ENCODE measurements around the gene NTRK3. TPM values are rescaled to one million over a fixed set of nuclear protein-coding genes. Genes with fewer than 3 reads are reported as not detected.

NTRK3 gene
- total RNA-seq, 4 donors from 2014 or later: 0.35 to 5.8 (median 3.0) TPM

- Histone ChIP-seq H3K4me1 (no peaks in the 10 kb centered on the region), H3K27me3 (no peaks in the 10 kb centered on the region), H3K36me3 (no peaks in the 10 kb centered on the region), H3K27ac (no peak overlapping the region), H3K4me3 (no peak overlapping the region), H3K9me3 (no peaks in the 10 kb centered on the region)
- TF ChIP-seq POLR2A (IDR thresholded peaks at IDR 0.05) (no peak), CTCF (IDR thresholded peaks at IDR 0.05) (no peak)
- no peak for DNase-seq
Observed at GRCh38 chr15:88267720-88268119, 11.2 kb upstream of the NTRK3 start.

GRCh38 chr15:88266170-88266569, 9.6 kb upstream of the NTRK3 start:
- no peak for DNase-seq
- H3K27me3 ChIP-seq: no peaks in the 10 kb centered on the region

GRCh38 chr15:88264622-88265021, 8.1 kb upstream of the NTRK3 start:
- no peak for DNase-seq
- Histone ChIP-seq H3K36me3 (no peaks in the 10 kb centered on the region), H3K9me3 (no peaks in the 10 kb centered on the region), H3K4me1 (no peaks in the 10 kb centered on the region), H3K4me3 (no peak overlapping the region), H3K27me3 (no peaks in the 10 kb centered on the region), H3K27ac (no peak overlapping the region)
- TF ChIP-seq POLR2A (IDR thresholded peaks at IDR 0.05): no peak
- TF ChIP-seq CTCF (IDR thresholded peaks at IDR 0.05): no peak

More at GRCh38 chr15:88266170-88266569, 9.6 kb upstream of the NTRK3 start:
- H3K4me3 ChIP-seq: no peak overlapping the region
- H3K36me3 ChIP-seq: no peaks in the 10 kb centered on the region
- H3K9me3 ChIP-seq: no peaks in the 10 kb centered on the region
- no peaks in the 10 kb centered on the region for H3K4me1 ChIP-seq
- TF ChIP-seq POLR2A (IDR thresholded peaks at IDR 0.05): no peak
- no peak for TF ChIP-seq CTCF (IDR thresholded peaks at IDR 0.05)
- H3K27ac ChIP-seq: no peak overlapping the region

DNA sequence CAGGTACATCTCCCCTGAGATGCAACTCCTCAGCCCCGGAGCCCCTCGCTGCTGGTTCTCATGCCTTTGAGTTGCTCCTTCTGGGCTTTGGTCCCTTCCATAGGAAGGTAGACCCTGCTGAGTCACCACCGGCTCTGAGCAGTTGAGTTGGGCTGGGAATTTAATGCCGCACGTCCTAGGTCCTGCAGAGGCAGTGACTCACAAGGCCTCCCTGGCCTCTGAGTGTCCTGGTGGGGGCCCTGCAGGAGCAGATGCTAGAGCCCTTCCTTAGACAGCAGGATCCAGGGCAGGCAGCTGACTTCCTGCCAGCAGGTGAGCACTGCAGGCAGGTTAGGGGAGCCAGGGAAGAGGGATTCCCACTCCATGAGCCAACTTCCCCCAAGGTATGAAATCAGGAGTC, 5.5 kb upstream of the NTRK3 start:
- Histone ChIP-seq H3K27me3 (peaks cover 0 to 10% of the 10 kb centered on the region in 2 donors), H3K4me1 (peaks cover 0 to 6% (median 0%) of the 10 kb centered on the region in 4 donors), H3K27ac (no peak overlapping the region), H3K9me3 (no peaks in the 10 kb centered on the region), H3K4me3 (no peak overlapping the region), H3K36me3 (no peaks in the 10 kb centered on the region)
- TF ChIP-seq POLR2A (IDR thresholded peaks at IDR 0.05): no peak
- TF ChIP-seq CTCF (IDR thresholded peaks at IDR 0.05): no peak
- DNase-seq: no peak

DNA sequence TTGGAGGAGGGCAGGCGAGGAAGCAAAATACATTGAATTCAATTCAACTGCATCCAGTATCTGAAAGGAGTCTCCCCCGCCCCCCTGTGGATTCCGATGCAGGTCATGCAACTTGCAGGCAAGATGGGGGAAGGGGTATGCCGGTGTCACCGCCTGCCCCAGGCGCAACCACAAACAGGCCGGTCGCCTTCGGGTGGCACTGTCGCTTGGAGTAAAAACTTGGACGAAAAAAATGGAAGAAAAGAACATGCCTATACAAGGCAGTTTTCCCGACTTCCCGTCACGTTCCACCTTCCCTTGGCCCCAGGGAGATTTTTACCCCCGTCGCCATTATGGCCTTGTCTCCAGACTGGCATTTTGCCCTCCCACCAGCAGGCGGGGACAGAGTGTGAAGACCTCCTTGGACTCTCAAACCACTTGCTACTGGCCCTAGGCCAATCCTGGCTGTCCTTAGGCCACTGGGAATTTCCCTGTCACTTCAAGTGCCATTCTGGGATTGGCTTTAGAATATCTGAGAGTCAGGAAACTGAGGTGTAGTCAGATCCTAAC, 1.6 kb upstream of the NTRK3 start:
- Histone ChIP-seq H3K4me3 (no peak overlapping the region), H3K36me3 (no peaks in the 10 kb centered on the region), H3K4me1 (peaks cover 0 to 20% (median 0%) of the 10 kb centered on the region in 4 donors), H3K9me3 (no peaks in the 10 kb centered on the region), H3K27me3 (peaks cover 0 to 24% of the 10 kb centered on the region in 2 donors), H3K27ac (no peak overlapping the region)
- DNase-seq: no peak
- TF ChIP-seq POLR2A (IDR thresholded peaks at IDR 0.05) (no peak), CTCF (IDR thresholded peaks at IDR 0.05) (no peak)
